ENCODE data around the gene GAK.
A peak's percentile ranks its signal among the peaks of the same experiment; 100 is the strongest.

GAK gene

DNA sequence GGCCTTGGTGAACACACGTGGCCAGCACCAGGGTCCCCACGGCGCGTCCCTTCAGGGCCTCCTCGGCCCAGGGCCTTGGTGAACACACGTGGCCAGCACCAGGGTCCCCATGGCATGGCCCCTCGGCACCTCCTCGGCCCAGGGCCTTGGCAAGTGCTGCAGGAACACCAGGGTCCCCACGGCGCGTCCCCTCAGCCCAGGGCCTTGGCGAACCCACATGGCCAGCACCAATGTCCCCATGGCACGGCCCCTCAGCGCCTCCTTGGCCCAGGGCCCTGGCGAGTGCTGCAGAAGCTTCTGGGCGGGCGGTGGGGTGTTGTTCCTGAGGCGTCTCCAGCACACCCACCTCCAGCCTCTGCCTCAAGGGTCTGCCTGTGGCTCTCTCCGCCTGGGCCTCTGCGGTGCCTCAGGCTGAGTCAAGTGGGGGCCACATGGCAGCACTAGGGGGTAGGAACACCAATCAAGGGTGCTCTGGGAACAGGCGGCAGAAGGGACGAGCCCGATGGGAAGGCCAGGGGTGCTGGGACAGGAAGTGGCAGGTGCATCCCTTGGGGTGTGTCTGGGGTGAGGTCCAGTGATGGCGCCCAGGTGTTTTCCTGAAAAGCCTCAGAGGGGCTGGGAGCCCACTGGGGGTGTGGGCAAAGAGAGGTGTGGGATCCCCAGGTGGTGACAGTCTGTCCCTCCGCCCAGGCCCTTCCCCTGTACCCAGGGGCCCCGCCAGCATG lies 64.4 kb downstream of the GAK start:
- DNase-seq: no peak

DNA sequence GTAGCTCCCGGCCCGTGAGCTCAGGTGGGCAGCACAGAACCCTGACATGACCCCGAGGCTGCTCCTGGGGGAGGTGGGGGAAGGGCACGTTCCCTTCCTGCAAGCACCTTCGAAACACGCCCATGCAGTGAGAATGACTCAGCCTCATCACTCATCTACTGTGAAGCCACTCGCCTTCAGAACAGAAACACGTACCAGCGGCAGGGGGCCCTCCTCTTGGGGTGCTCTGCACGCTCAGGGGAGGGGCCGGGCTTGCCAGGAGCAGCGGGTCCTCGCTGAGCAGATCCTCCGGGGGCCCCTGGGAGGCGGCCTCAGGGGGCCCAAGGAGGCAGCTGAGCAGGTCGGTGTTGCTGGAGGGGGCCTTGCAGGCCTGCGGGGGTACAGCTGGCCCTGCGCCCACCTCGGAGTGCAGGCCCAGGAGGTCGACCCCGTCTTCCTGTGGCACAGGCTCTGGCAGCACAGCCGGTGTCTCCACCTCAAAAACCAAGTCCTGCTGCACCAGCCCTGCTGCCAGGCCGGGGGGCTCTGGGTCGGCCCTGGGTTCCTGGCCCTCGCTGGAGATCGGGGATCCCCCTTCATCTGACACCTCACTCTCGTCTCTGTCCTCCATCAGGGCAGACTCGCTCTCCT lies 65.2 kb downstream of the GAK start:
- DNase-seq: no peak

DNA sequence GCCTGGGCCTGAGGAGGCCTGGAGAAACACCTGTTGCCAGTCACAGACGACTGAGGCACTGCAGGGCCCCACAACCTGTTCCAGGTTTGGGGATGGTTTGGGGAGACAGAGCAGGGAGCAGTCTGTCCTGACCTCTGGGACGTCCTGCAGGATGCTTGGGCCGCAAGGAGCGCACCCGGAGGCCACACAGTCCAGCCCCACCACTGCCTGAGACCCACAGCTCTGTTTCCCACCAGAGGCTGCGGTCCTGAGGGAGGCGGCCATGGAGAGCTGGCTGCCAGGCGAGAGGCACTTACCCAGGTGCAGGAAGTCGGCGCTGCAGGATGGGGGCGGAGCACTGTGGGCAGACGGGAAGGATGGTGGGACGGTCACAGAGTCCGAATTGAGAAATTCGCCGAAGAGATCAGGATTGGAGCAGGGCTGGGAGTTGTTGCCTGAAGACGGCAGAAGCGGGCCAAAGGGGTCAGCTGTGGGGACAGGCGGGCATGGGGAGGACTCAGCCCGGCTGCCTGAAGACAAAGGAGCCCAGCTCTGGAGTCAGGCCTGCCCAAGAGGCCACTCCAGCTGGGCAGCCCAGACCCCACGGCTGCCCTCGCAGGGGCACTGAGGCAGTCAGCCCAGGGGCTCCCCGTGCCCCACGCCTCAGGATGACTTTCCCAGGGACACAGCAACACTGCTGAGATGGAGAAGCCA lies 65.9 kb downstream of the GAK start:
- DNase-seq: no peak

DNA sequence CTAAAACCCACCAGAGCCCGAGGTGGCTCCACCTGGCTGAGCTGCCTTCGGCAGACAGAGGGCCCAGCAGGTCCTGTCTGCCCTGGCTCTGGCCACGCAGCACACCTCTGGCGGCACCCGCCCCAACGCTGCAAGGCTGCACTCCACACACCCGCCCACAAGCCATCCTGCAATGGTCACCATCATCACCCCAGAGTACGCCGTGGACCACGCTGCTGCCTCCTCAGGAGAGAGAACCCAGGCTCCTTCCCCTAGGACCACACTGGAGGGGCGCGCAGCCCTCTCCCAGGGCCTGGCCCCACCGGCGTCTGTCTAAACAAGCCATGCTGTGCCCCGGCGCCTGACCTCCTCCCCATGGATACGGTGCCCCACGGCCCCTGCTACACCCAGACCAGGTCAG lies 66.5 kb downstream of the GAK start:
- no peak for DNase-seq

DNA sequence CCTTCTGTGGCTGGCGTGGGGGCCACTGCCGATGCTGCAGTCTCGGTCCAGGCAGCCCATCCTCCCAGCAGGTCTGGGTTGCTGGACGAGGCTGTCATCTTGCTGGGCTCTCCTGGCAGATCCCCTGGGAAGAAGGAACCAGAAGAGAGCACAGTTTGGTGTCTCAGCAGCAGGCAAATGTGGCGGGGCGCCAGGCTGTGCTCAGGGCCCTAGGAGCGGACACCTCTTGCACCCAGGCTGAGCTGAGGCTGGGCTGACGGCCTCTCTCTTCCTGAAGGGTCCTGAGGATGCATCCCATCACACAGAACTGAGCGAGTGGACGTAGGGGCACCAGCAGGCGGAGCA lies 67.0 kb downstream of the GAK start:
- no peak for DNase-seq

DNA sequence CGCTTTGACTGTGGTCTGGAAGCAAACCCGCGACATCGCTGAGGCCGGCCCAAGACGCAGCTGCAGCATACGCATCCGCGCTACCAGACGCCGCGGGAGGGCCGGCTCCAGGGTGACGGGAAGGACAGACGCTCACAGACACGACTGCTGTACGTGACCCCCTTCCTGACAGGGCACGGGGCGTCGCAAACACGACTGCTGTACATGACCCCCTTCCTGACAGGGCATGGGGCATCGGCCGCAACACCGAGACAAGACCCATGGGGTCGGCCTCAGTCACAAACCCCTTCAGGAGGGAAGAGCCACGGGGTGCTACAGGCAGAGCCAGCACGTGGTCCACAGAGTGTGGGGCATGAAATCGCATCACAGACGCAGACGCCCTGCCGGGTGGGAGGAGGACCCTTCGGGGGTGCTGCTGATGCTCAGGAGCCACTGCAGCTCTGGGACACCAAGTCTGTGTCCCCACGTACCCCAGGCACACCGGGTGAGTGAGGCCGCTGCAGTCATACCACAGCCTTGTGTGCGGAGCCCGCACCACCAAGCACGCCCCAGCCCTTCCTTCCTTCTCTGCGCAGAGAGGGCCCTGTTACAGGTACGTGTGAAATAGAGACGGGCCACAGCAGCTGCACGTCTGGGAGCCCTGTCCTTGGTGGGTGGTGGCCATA lies 67.5 kb downstream of the GAK start:
- no peak for DNase-seq

DNA sequence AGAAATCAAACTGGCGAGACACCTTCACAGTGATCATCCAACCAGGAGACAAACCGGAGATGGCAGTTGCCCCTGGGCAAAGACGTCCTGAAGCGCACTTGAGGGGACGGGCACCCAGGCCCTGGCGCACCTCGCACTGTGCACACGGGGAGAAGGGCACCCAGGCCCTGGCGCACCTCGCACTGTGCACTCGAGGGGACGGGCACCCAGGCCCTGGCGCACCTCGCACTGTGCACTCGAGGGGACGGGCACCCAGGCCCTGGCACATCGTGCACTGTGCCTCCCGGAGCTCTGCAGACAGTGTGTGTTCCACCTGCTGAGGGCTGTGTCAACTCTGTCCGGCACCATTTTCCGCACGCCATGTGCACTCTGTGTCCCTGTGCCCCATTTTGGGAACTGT lies 71.6 kb downstream of the GAK start:
- no peak for DNase-seq

DNA sequence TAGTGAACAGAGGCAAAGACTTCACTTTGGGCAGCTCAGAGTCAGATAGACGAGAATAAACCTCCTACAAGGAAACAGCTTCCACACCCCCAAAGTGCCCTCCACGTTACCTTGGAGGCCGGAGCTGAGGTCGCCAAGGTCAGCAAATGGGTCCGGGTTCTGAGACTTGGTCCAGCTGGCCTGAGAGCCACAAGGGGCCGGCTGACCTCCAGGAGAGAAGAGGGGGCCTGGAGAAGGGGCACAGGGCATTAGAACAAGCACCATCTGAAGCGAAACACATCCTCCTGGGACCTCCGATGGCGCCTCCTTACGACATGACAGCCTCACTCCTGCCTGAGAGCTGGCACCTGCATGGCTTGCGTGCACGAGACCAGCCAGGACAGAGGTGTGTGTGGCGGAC lies 72.6 kb downstream of the GAK start:
- no peak for DNase-seq

DNA sequence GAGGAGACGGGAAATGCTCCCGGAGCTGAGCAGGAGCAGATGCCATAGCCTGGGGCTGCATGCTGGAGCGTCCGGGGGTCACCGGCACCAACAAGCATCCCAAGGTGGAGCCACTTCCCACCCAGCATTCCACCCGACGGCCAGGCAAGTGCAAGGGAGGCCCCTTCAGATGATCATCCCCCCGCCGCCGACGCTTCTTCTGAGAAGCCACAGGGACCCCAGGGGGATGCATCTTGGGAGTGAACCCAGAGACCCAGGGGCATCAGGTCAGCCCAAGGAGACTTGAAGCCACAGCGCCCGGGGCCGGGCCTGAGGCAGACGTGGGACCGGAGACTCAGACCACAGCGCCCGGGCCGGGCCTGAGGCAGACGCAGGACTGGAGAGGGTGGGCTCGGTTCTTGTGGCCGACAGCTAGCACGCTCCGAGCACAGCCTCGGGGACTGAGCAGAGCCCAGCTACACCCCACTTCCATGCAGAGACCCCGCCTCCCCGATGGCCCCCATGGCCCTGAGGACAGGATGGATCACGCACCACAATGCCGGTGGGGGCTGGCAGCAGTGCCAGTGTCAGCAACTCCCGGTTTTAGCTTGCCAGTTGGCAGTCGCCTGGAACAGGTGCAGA lies 73.2 kb downstream of the GAK start:
- DNase-seq: no peak

DNA sequence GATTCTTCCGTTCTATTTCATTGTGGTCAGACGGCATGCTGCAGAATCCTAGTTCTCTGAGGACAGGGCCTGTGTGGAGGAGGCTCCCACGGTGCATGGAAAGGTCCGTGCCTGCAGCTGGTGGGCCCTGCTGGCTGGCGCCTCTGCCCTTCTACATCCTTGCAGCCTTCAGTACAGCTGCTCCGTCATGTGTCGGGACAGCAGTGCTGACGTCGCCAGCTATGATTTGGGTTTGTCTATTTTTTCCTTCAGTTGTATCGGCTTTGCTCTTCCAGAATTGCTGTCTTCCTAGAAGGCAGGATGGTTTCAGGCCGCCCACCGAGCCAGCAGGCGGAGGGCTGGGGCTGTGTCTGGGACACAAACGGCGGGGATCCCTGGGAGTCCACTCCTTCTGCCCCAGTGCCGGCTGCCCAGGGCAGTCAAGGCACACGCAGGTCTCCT lies 74.1 kb downstream of the GAK start:
- no peak for DNase-seq

DNA sequence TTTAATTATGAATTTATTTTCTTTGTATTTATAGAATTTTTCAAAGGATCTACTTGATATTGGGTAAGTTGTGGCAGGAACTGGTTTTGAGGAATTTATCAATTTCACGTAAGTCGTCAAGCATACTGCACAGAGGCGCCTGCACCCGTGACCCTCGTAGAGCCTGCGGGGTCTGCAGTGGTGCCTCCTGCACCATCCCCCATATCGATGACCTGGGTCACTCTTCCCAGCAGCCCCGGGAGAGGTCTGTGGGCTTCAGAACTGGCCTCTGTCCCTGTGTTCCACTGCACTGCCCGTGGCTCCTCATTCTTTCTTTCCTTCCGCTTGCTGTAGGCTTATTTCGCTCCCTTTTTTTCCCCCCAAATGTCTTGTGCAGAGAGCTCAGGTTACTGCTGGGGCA lies 74.7 kb downstream of the GAK start:
- DNase-seq: no peak

DNA sequence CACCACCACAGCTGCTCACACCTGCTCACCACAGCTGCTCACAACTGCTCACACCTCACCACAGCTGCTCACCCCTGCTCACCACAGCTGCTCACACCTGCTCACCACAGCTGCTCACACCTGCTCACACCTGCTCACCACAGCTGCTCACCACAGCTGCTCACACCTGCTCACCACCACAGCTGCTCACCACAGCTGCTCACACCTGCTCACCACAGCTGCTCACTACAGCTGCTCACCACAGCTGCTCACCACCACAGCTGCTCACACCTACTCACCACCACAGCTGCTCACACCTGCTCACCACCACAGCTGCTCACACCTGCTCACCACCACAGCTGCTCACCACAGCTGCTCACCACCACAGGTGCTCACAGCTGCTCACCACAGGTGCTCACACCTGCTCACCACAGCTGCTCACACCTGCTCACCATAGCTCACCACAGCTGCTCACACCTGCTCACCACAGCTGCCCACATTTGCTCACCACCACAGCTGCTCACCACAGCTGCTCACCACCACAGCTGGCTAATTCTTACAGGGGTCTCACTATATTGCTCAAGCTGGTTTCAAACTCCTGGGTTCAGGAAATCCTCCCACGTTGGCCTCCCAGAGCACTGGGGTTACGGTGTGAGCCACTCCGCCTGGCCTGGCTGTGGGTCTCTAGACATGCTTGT lies 75.8 kb downstream of the GAK start:
- DNase-seq: no peak

DNA sequence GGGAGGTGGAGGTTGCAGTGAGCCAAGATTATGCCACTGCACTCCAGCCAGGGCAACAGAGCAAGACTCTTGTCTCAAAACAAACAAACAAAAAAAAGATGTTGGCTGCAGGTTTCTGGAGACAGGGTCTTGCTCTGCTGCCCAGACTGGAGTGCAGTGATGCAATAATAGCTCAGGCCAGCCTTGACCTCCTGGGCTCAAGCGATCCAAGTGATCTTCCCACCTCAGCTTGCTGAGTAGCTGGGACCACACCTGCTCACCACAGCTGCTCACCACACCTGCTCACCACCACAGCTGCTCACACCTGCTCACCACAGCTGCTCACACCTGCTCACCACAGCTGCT lies 76.3 kb downstream of the GAK start:
- DNase-seq: no peak

DNA sequence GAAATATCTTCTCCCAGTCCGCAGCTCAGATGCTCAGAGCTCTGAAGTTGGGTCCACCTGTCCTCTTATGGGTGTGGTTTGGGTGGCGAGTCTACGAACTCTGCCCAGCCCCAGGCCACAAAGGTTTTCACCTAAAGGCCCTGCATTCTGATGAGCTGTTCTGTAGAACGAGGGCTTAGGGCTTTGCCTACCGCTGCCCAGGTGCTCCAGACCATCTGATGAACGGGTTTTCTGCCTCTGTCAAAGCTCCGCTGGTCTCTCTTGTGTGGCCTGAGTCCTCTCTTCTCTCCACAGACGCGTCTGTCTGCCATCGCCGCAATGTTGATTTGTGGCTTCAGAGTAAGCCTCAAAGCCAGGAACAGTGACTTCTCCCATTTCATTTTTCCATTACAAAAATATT lies 77.8 kb downstream of the GAK start:
- DNase-seq: no peak

DNA sequence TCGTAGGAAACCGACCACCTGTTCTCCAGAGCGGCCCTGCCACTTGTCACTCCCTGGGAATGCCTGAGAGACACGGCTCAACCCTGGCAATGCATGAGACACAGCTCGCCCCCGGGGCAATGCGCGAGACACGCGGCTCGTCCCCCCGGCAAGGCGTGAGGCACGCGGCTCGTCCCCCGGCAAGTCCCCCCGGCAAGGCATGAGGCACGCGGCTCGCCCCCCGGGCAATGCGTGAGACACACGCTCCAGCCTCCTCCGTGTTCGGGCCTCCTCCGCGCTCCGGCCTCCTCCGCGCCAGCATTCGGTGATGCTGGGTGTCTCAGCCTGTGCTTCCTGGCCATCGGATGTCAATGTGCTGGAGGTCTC lies 78.7 kb downstream of the GAK start:
- no peak for DNase-seq

DNA sequence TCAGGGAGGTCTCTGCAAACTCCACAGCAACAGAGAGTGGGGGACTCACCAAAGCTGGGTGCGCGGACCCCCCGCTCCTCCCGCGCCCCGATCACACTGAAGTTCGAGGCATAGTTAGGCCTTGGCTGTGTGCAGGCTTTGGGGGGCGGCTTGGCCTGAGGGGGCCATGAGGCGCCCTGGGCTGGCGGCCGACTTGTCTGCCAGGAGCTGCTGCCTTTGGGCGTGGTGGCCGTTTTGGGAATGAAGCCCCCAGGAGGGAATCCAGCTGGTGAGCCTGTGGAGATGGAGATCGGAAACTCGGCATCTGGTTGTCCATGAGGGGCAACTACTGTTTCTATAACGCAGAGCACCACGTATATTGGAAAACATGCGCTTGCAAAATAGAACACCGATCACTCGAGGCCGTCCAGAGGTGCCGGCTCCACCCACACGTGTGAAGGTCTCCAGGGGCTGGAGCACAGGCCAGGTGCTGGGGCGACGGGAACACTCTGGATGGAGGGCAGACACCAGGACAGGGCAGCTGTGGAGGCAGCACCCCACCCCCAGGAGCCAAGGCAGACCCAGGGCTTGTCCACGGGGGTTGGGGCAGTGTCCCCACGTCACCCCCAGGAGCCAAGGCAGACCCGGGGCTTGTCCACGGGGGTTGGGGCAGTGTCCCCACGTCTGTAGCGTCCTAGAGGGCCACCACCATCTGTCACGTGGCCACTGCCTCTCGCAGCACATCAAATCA lies 80.2 kb downstream of the GAK start:
- no peak for DNase-seq

DNA sequence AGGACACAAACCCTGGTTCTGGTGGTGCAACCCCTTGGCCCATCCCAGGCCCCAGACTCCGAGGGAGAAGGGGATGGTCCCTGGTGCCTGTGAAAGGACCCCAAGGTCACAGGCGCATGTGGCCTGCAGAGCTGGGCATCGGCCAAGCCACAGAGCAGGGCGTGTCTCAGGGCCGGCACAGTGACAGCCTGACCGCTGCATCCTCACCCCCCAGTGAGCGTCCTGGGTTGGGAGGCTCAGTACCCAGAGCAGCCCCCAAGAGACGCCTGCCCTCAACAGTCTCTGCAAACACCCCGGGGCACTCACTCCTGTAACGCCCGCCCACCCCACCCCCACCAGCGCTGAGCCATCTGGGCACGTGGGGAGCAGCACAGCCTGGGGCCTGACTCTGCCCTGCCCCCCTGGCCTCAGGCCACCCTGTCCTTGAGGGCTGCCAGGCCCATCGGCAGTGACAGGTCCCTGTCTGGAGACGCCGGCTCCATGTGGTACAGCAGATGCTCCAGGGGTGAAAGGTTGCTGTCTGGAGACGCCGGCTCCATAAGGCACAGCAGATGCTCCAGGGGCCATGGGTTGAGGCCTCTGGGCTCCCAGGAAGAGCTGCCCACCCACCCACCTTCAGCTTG lies 81.7 kb downstream of the GAK start:
- peak; percentile 38 for DNase-seq

DNA sequence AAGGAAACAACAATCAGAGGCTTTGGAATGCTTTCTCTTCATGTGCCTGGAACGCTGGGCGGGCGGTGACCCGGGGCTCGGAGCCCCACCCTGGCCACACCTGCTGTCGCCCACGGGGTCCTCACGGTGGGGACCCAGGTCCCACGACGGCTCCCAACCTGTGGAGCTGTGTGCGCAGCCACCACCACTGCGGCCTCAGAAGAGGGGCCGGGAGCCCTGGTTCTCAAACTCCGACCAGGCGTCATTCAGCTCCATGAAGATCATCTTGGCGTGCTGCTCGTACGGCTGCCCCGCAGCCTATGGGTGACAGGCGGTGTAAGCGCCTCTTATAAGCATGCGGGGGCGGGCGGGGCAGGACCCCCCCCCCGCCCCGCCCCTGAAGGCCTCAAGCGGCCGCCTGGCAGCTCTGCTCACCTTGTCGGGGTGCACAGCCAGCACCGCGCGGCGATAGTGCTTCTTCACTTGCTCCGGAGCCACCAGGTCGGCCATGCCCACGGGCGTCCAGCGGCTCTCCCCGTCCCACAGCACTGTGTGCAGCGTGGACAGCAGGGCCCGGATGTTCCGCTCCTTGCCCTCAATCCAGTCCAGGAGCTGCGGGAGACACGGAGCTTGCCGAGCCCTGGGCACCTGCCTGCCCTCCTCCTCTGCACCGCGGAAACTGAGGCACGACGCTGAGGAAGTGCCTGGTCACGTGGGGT lies 82.5 kb downstream of the GAK start:
- DNase-seq: no peak

DNA sequence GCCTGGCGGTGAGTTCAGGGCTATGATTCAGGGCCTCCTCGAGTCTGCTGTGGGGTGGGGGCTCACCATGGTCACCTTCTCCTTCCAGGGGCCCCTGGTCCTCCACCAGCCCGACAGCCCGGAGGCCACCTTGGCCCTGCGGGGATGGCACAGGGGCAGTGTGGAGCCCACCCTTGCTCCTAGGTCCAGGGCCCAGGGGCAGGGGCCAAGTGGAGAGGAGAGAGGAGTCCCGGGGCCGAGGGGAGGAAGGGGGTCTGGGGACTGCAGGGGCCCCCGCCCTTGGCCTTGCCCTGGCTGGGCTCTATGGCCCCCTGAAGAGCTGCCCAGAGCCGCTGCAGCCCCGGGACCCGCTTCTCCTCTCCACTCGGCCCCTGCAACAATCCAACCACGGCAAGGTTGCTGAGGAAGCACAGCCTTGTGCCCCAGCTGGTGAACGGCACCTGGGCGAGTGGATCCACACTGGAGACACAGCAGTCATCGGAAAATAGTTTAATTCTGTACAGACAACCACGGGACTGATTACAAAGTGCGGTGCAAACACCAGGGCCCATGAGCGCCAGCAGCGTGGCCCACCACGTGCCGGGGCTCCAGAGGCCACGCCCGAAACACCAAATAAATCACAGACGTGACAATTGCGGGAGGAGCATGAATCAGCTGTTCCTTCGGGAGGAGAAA lies 83.2 kb downstream of the GAK start:
- no peak for DNase-seq

DNA sequence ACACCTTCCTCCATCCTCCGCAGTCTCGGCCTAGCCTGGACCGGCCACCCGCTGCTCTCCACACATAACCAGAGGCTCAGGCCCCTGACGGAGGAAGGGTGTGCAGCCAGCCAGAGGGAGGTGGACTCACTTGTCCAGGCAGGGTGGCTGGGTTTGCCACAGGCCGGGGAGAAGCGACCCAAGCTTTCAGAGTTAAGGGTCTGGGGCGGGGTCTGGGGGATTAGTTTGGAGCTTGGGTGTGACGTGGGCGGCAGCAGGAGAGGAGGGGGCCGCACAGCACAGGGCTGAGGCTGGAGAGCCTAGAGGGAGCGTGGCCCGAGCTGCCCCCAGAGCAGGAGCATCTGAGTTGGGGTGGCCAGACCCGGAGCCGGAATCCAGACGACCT lies 83.8 kb downstream of the GAK start:
- DNase-seq: no peak

DNA sequence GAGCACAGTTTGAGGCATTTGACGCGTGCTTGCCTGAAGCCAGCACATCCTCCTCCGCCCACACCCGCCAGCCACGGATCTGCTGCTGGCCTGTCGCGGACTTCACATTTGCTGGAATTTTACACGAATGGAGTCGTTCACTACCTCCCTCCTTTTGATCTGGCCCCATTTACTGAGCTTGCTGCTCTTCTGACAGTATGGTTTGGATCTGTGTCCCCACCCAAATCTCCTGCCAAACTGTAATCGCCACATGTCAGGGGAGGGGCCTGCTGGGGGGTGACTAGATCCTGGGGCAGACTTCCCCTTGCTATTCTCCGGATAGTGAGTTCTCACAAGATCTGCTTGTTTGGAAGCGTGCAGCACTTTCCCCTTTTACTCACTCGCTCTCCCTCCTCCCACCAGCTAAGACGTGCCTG lies 86.3 kb downstream of the GAK start:
- no peak for DNase-seq
